Renal pelvis (tissue), 12 donors: ENCODE results near the gene ZNF607. TPM values are rescaled to one million over a fixed set of nuclear protein-coding genes. Genes with fewer than 3 reads are reported as not detected.
A peak's percentile ranks its signal among the peaks of the same experiment; 100 is the strongest.
"Not testable (repeated sequence)": the region's sequence is repeated elsewhere in the genome, so short reads cannot be mapped to it uniquely, and the experiment has no call there.

ENCODE experiments used
- DNase-seq: peaks from one replicate; pipeline ENCODE4 v3.0.0-alpha.2; 2013
- long read RNA-seq, 16 experiments: transcript quantifications; one replicate each; lab custom pipeline, GENCODE V29; 2026
- polyA plus RNA-seq, 3 donors: library from polyadenylated mRNA; unstranded; fragments of 120-200 nt; gene quantifications; one replicate each; pipeline ENCODE4 v1.2.1, GENCODE V29; 2013; ENCODE audit not compliant: insufficient read length in 3 of 3

ZNF607 gene
- 10 to 100 TPM; 11.9 to 13.5 (median 13.1) TPM for polyA plus RNA-seq
- long read RNA-seq, donor 1 = 0 reads
- long read RNA-seq, donor 2, full-length matches to known transcripts = 2 of 2 reads
- long read RNA-seq, donor 2, partial matches to known transcripts = 0 of 2 reads
- long read RNA-seq, donor 2, other reads (novel, unspliced or antisense) = 0 of 2 reads
- long read RNA-seq, donor 3 = 0 reads
- long read RNA-seq, donor 4 = 0 reads
- long read RNA-seq, donor 5 = 0 reads
- long read RNA-seq, donor 6 = 0 reads
- long read RNA-seq, donor 7, full-length matches to known transcripts = 1 of 1 reads
- long read RNA-seq, donor 7, partial matches to known transcripts = 0 of 1 reads
- long read RNA-seq, donor 7, other reads (novel, unspliced or antisense) = 0 of 1 reads
- long read RNA-seq, donor 8 = 0 reads
- long read RNA-seq, donor 9, partial matches to known transcripts = 0 of 1 reads
- long read RNA-seq, donor 9, other reads (novel, unspliced or antisense) = 0 of 1 reads
- long read RNA-seq, donor 10 = 0 reads
- long read RNA-seq, donor 11 = 0 reads
- long read RNA-seq, donor 12, partial matches to known transcripts = 0 of 1 reads
- long read RNA-seq, donor 12, other reads (novel, unspliced or antisense) = 0 of 1 reads
- long read RNA-seq, donor 13, full-length matches to known transcripts = 1 of 1 reads
- long read RNA-seq, donor 13, partial matches to known transcripts = 0 of 1 reads
- long read RNA-seq, donor 13, other reads (novel, unspliced or antisense) = 0 of 1 reads
- long read RNA-seq, donor 14 = 0 reads
- long read RNA-seq, donor 15, full-length matches to known transcripts = 3 of 3 reads
- long read RNA-seq, donor 15, partial matches to known transcripts = 0 of 3 reads
- long read RNA-seq, donor 15, other reads (novel, unspliced or antisense) = 0 of 3 reads
- long read RNA-seq, donor 16, full-length matches to known transcripts = 2 of 2 reads
- long read RNA-seq, donor 16, partial matches to known transcripts = 0 of 2 reads
- long read RNA-seq, donor 16, other reads (novel, unspliced or antisense) = 0 of 2 reads

- DNase-seq = peak; percentile 94
Observed at GRCh38 chr19:37719111-37719926, at the start of gene ZNF607. Gene ZNF607 (minus strand): TSS chr19:37719761. CDS start chr19:37711618, 8,143 bp downstream.

- DNase-seq = no peak
Observed at GRCh38 chr19:37763488-37763887, 43.9 kb upstream of the ZNF607 start.

- DNase-seq = not testable (repeated sequence)
Observed at GRCh38 chr19:37757683-37758082, 38.1 kb upstream of the ZNF607 start.

GRCh38 chr19:37738371-37738770, 18.8 kb upstream of the ZNF607 start:
- no peak for DNase-seq

GRCh38 chr19:37725181-37725580, 5.6 kb upstream of the ZNF607 start:
- DNase-seq = no peak

GRCh38 chr19:37719927-37720265, 335 bp upstream of the ZNF607 start:
- no peak for DNase-seq

GRCh38 chr19:37718304-37718703, 1.3 kb downstream of the ZNF607 start:
- peak; percentile 4 for DNase-seq

- DNase-seq = no peak
Observed at GRCh38 chr19:37716140-37716539, 3.4 kb downstream of the ZNF607 start.

GRCh38 chr19:37706052-37706605, 13.4 kb downstream of the ZNF607 start:
- DNase-seq = no peak

GRCh38 chr19:37699057-37699456, 20.5 kb downstream of the ZNF607 start:
- no peak for DNase-seq

- no peak for DNase-seq
Observed at GRCh38 chr19:37698216-37698615, 21.3 kb downstream of the ZNF607 start.

GRCh38 chr19:37695144-37695899, 24.2 kb downstream of the ZNF607 start:
- no peak for DNase-seq

GRCh38 chr19:37692956-37693620, 26.5 kb downstream of the ZNF607 start:
- DNase-seq = no peak

GRCh38 chr19:37691881-37692504, 27.6 kb downstream of the ZNF607 start:
- peak; percentile 80 for DNase-seq

GRCh38 chr19:37683520-37683919, 36.0 kb downstream of the ZNF607 start:
- no peak for DNase-seq

GRCh38 chr19:37669450-37669914, 50.1 kb downstream of the ZNF607 start:
- DNase-seq = no peak

GRCh38 chr19:37657157-37657556, 62.4 kb downstream of the ZNF607 start:
- not testable (repeated sequence) for DNase-seq

GRCh38 chr19:37655689-37656371, 63.7 kb downstream of the ZNF607 start:
- peak; percentile 85 for DNase-seq

- DNase-seq = peak; percentile 79
Observed at GRCh38 chr19:37655301-37655688, 64.3 kb downstream of the ZNF607 start, which contains the start of gene ZFP30. Gene ZFP30 (minus strand): TSS chr19:37655465. CDS start chr19:37647822, 7,643 bp downstream.
